Peyer's patch (tissue), 4 donors: Measurements from ENCODE around the gene CCNDBP1.

ENCODE experiments used
- POLR2A ChIP-seq, 2 donors: fragments of 450-650 bp; IDR thresholded peaks; one replicate each; pipeline ENCODE4 v1.5.1; 2017; ENCODE audit warnings: antibody characterized with exemption in 2 of 2, mild to moderate bottlenecking in 2 of 2, moderate library complexity in 2 of 2
- TF ChIP-seq, protein P1 (sequence below), 6 experiments: fragments of 450-650 bp in 4 of 6; fragments of 200-600 bp in 2 of 6; sonication (generic) in 1 of 6; IDR thresholded peaks; one replicate each; pipeline ENCODE4 v1.5.1; 2017 to 2019; ENCODE audit warnings: antibody characterized with exemption in 6 of 6, mild to moderate bottlenecking in 3 of 6, moderate library complexity in 1 of 6

GRCh38 chr15:43214169-43214568, 29.0 kb downstream of the CCNDBP1 start:
- TF ChIP-seq, protein P1, sequence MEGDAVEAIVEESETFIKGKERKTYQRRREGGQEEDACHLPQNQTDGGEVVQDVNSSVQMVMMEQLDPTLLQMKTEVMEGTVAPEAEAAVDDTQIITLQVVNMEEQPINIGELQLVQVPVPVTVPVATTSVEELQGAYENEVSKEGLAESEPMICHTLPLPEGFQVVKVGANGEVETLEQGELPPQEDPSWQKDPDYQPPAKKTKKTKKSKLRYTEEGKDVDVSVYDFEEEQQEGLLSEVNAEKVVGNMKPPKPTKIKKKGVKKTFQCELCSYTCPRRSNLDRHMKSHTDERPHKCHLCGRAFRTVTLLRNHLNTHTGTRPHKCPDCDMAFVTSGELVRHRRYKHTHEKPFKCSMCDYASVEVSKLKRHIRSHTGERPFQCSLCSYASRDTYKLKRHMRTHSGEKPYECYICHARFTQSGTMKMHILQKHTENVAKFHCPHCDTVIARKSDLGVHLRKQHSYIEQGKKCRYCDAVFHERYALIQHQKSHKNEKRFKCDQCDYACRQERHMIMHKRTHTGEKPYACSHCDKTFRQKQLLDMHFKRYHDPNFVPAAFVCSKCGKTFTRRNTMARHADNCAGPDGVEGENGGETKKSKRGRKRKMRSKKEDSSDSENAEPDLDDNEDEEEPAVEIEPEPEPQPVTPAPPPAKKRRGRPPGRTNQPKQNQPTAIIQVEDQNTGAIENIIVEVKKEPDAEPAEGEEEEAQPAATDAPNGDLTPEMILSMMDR (IDR thresholded peaks at IDR 0.05): no peak
- TF ChIP-seq POLR2A (IDR thresholded peaks at IDR 0.05): no peak
